ENCODE data around the gene UTP4. TPM values are rescaled to one million over a fixed set of nuclear protein-coding genes. Genes with fewer than 3 reads are reported as not detected.

Gene UTP4
- total and polyA plus RNA-seq, 4 donors = 15.7 to 37.6 (median 26.6) TPM

GRCh38 chr16:69194488-69194887 lies 62.0 kb downstream of the UTP4 start:
- Histone ChIP-seq H3K27ac (ENCODE audit: low read depth in 1 of 2, low read length in 2 of 2) (no peak overlapping the region), H3K27me3 (ENCODE audit: control insufficient read depth in 1 of 2, insufficient read depth in 2 of 2, low read length in 1 of 2) (no peaks in the 10 kb centered on the region), H3K4me3 (ENCODE audit: low read length in 2 of 2) (no peak overlapping the region), H3K9me3 (ENCODE audit: control insufficient read depth, low read length) (no peaks in the 10 kb centered on the region), H3K4me1 (ENCODE audit: control insufficient read depth in 1 of 2, insufficient read depth in 2 of 2, low read length in 2 of 2) (peaks cover 0 to 5% of the 10 kb centered on the region in 2 donors), H3K36me3 (ENCODE audit: control insufficient read depth in 1 of 2, insufficient read depth in 2 of 2, low read length in 1 of 2) (no peaks in the 10 kb centered on the region)
- intact Hi-C loops (cut with DNase I) = no loop called here
- ATAC-seq (ENCODE audit: low FRiP score) (no peak), DNase-seq (no peak)

GRCh38 chr16:69195369-69196029 lies 63.0 kb downstream of the UTP4 start:
- 15 to 19% methylated on average over 4 of the region's 4 CpGs for WGBS, 2 donors
- no peak overlapping the region for H3K27ac ChIP-seq (ENCODE audit: low read depth in 1 of 2, low read length in 2 of 2)
- no peaks in the 10 kb centered on the region for H3K36me3 ChIP-seq (ENCODE audit: control insufficient read depth in 1 of 2, insufficient read depth in 2 of 2, low read length in 1 of 2)
- ATAC-seq (ENCODE audit: low FRiP score) (peak; percentile 22), DNase-seq (no peak)
- H3K4me3 ChIP-seq (ENCODE audit: low read length in 2 of 2) = no peak overlapping the region
- no peaks in the 10 kb centered on the region for H3K9me3 ChIP-seq (ENCODE audit: control insufficient read depth, low read length)
- intact Hi-C loops (cut with DNase I) = no loop called here
- H3K27me3 ChIP-seq (ENCODE audit: control insufficient read depth in 1 of 2, insufficient read depth in 2 of 2, low read length in 1 of 2) = no peaks in the 10 kb centered on the region
- peaks cover 0 to 4% of the 10 kb centered on the region in 2 donors for H3K4me1 ChIP-seq (ENCODE audit: control insufficient read depth in 1 of 2, insufficient read depth in 2 of 2, low read length in 2 of 2)

- ATAC-seq (ENCODE audit: low FRiP score) (no peak), DNase-seq (no peak)
- Histone ChIP-seq H3K4me1 (ENCODE audit: control insufficient read depth in 1 of 2, insufficient read depth in 2 of 2, low read length in 2 of 2) (peaks cover 0 to 4% of the 10 kb centered on the region in 2 donors), H3K4me3 (ENCODE audit: low read length in 2 of 2) (no peak overlapping the region), H3K9me3 (ENCODE audit: control insufficient read depth, low read length) (no peaks in the 10 kb centered on the region), H3K27ac (ENCODE audit: low read depth in 1 of 2, low read length in 2 of 2) (no peak overlapping the region), H3K36me3 (ENCODE audit: control insufficient read depth in 1 of 2, insufficient read depth in 2 of 2, low read length in 1 of 2) (no peaks in the 10 kb centered on the region), H3K27me3 (ENCODE audit: control insufficient read depth in 1 of 2, insufficient read depth in 2 of 2, low read length in 1 of 2) (no peaks in the 10 kb centered on the region)
- intact Hi-C loops (cut with DNase I) = no loop called here
Measured at GRCh38 chr16:69197573-69197972, 65.1 kb downstream of the UTP4 start.

- Histone ChIP-seq H3K36me3 (ENCODE audit: control insufficient read depth in 1 of 2, insufficient read depth in 2 of 2, low read length in 1 of 2) (no peaks in the 10 kb centered on the region), H3K4me1 (ENCODE audit: control insufficient read depth in 1 of 2, insufficient read depth in 2 of 2, low read length in 2 of 2) (peaks cover 0 to 4% of the 10 kb centered on the region in 2 donors), H3K4me3 (ENCODE audit: low read length in 2 of 2) (no peak overlapping the region), H3K9me3 (ENCODE audit: control insufficient read depth, low read length) (no peaks in the 10 kb centered on the region), H3K27me3 (ENCODE audit: control insufficient read depth in 1 of 2, insufficient read depth in 2 of 2, low read length in 1 of 2) (no peaks in the 10 kb centered on the region), H3K27ac (ENCODE audit: low read depth in 1 of 2, low read length in 2 of 2) (no peak overlapping the region)
- intact Hi-C loops (cut with DNase I) = no loop called here
- ATAC-seq (ENCODE audit: low FRiP score) (no peak), DNase-seq (no peak)
- WGBS, 2 donors = 88 to 91% methylated on average over 7 of the region's 7 CpGs
Measured at GRCh38 chr16:69199382-69199781, 66.9 kb downstream of the UTP4 start.

GRCh38 chr16:69201291-69201690 lies 68.8 kb downstream of the UTP4 start:
- Histone ChIP-seq H3K36me3 (ENCODE audit: control insufficient read depth in 1 of 2, insufficient read depth in 2 of 2, low read length in 1 of 2) (no peaks in the 10 kb centered on the region), H3K27ac (ENCODE audit: low read depth in 1 of 2, low read length in 2 of 2) (no peak overlapping the region), H3K27me3 (ENCODE audit: control insufficient read depth in 1 of 2, insufficient read depth in 2 of 2, low read length in 1 of 2) (no peaks in the 10 kb centered on the region), H3K4me1 (ENCODE audit: control insufficient read depth in 1 of 2, insufficient read depth in 2 of 2, low read length in 2 of 2) (no peaks in the 10 kb centered on the region), H3K4me3 (ENCODE audit: low read length in 2 of 2) (no peak overlapping the region), H3K9me3 (ENCODE audit: control insufficient read depth, low read length) (no peaks in the 10 kb centered on the region)
- 53% methylated on average over 2 of the region's 2 CpGs for WGBS, 2 donors
- DNase-seq (no peak), ATAC-seq (ENCODE audit: low FRiP score) (no peak)
- intact Hi-C loops (cut with DNase I) = no loop called here

- DNase-seq (no peak), ATAC-seq (ENCODE audit: low FRiP score) (no peak)
- WGBS, 2 donors = 20 to 33% methylated on average over 2 of the region's 2 CpGs
- no peaks in the 10 kb centered on the region for H3K36me3 ChIP-seq (ENCODE audit: control insufficient read depth in 1 of 2, insufficient read depth in 2 of 2, low read length in 1 of 2)
- no peak overlapping the region for H3K27ac ChIP-seq (ENCODE audit: low read depth in 1 of 2, low read length in 2 of 2)
- H3K4me1 ChIP-seq (ENCODE audit: control insufficient read depth in 1 of 2, insufficient read depth in 2 of 2, low read length in 2 of 2) = no peaks in the 10 kb centered on the region
- H3K4me3 ChIP-seq (ENCODE audit: low read length in 2 of 2) = no peak overlapping the region
- intact Hi-C loops (cut with DNase I) = no loop called here
- no peaks in the 10 kb centered on the region for H3K27me3 ChIP-seq (ENCODE audit: control insufficient read depth in 1 of 2, insufficient read depth in 2 of 2, low read length in 1 of 2)
- no peaks in the 10 kb centered on the region for H3K9me3 ChIP-seq (ENCODE audit: control insufficient read depth, low read length)
Measured at GRCh38 chr16:69201787-69202186, 69.3 kb downstream of the UTP4 start.

GRCh38 chr16:69204172-69204571 lies 71.7 kb downstream of the UTP4 start:
- H3K9me3 ChIP-seq (ENCODE audit: control insufficient read depth, low read length) = no peaks in the 10 kb centered on the region
- no peaks in the 10 kb centered on the region for H3K36me3 ChIP-seq (ENCODE audit: control insufficient read depth in 1 of 2, insufficient read depth in 2 of 2, low read length in 1 of 2)
- H3K4me1 ChIP-seq (ENCODE audit: control insufficient read depth in 1 of 2, insufficient read depth in 2 of 2, low read length in 2 of 2) = no peaks in the 10 kb centered on the region
- no peak overlapping the region for H3K27ac ChIP-seq (ENCODE audit: low read depth in 1 of 2, low read length in 2 of 2)
- intact Hi-C loops (cut with DNase I) = no loop called here
- no peak overlapping the region for H3K4me3 ChIP-seq (ENCODE audit: low read length in 2 of 2)
- no peak for ATAC-seq (ENCODE audit: low FRiP score)
- no peaks in the 10 kb centered on the region for H3K27me3 ChIP-seq (ENCODE audit: control insufficient read depth in 1 of 2, insufficient read depth in 2 of 2, low read length in 1 of 2)
- no peak for DNase-seq

GRCh38 chr16:69209735-69210134 lies 77.3 kb downstream of the UTP4 start:
- Histone ChIP-seq H3K4me1 (ENCODE audit: control insufficient read depth in 1 of 2, insufficient read depth in 2 of 2, low read length in 2 of 2) (peaks cover 0 to 1% of the 10 kb centered on the region in 2 donors), H3K9me3 (ENCODE audit: control insufficient read depth, low read length) (no peaks in the 10 kb centered on the region), H3K27ac (ENCODE audit: low read depth in 1 of 2, low read length in 2 of 2) (no peak overlapping the region), H3K36me3 (ENCODE audit: control insufficient read depth in 1 of 2, insufficient read depth in 2 of 2, low read length in 1 of 2) (no peaks in the 10 kb centered on the region), H3K27me3 (ENCODE audit: control insufficient read depth in 1 of 2, insufficient read depth in 2 of 2, low read length in 1 of 2) (no peaks in the 10 kb centered on the region), H3K4me3 (ENCODE audit: low read length in 2 of 2) (no peak overlapping the region)
- no peak for DNase-seq
- intact Hi-C loops (cut with DNase I) = no loop called here
- 95 to 97% methylated on average over 3 to 4 of the region's 4 CpGs for WGBS, 2 donors
- ATAC-seq (ENCODE audit: low FRiP score) = no peak

GRCh38 chr16:69217433-69217832 lies 85.0 kb downstream of the UTP4 start:
- H3K4me3 ChIP-seq (ENCODE audit: low read length in 2 of 2) = no peak overlapping the region
- no peaks in the 10 kb centered on the region for H3K36me3 ChIP-seq (ENCODE audit: control insufficient read depth in 1 of 2, insufficient read depth in 2 of 2, low read length in 1 of 2)
- intact Hi-C loops (cut with DNase I) = no loop called here
- no peak overlapping the region for H3K27ac ChIP-seq (ENCODE audit: low read depth in 1 of 2, low read length in 2 of 2)
- H3K4me1 ChIP-seq (ENCODE audit: control insufficient read depth in 1 of 2, insufficient read depth in 2 of 2, low read length in 2 of 2) = no peaks in the 10 kb centered on the region
- DNase-seq (no peak), ATAC-seq (ENCODE audit: low FRiP score) (no peak)
- H3K9me3 ChIP-seq (ENCODE audit: control insufficient read depth, low read length) = no peaks in the 10 kb centered on the region
- H3K27me3 ChIP-seq (ENCODE audit: control insufficient read depth in 1 of 2, insufficient read depth in 2 of 2, low read length in 1 of 2) = no peaks in the 10 kb centered on the region
- WGBS, 2 donors = 10 to 29% methylated on average over 1 of the region's 1 CpG
